T47D (cell line): ENCODE measurements around the gene MEGF9.

Experiments used
- DNase-seq, 2 experiments: peaks; one replicate each; pipeline versions ENCODE4 v3.0.0 to v3.0.0-alpha.2; 2011 to 2012; ENCODE audit warnings: low read depth in 1 of 2, low spot score in 1 of 2
- JUND ChIP-seq: IDR thresholded peaks from 2 replicates; pipeline ENCODE4 v1.6.1; 2012; ENCODE audit warnings: low read depth
- in situ Hi-C: cut with HindIII; loops from 2 replicates; pipeline ENCODE4 v1.10.0; 2016; ENCODE audit warnings: low sequenced_read_pairs, low pct_unique_long_range_greater_than_20kb

The MEGF9 gene

DNA sequence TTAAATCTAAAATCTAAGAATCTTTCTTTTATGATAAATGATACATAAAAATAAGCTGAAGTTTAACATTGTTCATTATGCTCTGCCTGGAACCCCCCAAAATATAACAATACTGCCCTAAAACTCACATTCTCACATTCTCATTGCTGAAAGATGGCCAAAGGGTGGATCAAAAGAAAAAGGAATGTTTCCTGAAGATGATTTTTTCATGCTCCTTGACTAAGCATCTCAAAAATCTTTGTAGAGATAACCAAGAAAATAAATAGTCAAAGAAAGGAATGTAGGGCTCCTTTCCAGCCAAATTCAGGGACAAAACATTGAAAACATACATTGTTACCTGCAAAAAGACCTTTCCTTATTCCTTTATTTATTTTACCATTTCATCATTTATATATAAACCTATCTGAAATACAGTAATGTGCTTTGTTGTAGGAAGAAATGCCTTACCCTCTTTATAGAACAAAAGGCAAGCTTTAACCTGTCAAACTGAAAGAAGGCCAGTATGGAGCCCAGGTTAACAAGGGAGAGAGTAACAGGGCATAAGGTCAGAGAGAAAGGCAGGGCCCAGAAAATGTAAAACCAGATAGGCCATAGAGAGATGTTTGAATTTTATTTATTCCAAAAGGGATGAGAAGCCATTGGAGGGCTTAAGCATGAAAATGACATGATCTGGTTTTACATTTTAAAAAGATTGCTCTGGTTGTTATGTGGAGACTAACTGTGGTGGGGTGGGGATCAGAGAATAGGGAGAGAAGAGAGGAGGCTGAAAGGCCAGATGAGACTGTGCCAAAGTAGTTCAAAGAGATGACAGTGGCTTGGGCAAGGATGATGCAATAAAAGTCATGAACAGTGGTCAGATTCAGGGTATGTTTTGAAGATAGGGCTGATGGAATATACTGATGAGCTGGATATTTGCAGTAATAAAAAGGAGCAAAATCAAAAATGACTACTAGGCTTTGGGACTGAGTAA, 97.0 kb downstream of the MEGF9 start:
- DNase-seq = no peak
- in situ Hi-C loops = no loop called here
- no peak for TF ChIP-seq JUND

DNA sequence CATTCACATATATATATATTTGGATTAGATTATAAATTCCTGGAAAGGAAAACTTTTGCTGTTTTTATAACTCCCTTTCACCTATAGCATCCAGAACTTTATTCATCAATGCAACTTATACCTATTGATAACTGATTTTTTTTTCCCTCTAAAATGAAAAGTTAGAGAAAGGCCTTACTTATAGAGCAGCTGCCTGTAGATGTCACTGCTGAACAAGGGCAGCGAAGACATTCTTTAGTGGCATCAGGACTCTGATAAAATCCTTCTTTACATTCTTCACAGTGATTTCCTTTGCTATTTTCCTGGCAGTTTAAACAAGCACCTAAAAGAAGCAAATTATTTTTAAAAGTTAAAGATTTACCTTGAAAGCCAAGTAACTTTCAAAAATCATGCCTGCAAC, 102.1 kb downstream of the MEGF9 start:
- peak in 1 of 2 experiments; percentile 59 for DNase-seq
- in situ Hi-C loops = no loop called here
- no peak for TF ChIP-seq JUND

DNA sequence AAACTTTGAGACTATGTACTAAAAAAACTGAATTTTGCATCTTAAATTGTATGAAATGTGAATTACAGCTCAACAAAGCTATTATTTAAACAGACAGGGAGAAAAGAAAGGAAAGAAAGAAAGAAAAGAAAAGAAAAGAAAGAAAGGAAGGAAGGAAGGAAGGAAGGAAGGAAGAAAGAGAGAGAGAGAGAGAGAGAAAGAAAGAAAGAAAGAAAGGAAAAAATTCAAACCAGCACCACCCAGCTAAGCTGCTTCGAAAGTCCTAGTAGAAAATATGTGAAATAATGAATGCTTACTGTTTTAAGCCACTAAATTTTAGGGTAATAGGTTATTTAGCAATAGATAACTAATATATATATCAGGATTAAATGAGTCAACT, 102.6 kb downstream of the MEGF9 start:
- no peak for TF ChIP-seq JUND
- DNase-seq = no peak
- in situ Hi-C loops = no loop called here

DNA sequence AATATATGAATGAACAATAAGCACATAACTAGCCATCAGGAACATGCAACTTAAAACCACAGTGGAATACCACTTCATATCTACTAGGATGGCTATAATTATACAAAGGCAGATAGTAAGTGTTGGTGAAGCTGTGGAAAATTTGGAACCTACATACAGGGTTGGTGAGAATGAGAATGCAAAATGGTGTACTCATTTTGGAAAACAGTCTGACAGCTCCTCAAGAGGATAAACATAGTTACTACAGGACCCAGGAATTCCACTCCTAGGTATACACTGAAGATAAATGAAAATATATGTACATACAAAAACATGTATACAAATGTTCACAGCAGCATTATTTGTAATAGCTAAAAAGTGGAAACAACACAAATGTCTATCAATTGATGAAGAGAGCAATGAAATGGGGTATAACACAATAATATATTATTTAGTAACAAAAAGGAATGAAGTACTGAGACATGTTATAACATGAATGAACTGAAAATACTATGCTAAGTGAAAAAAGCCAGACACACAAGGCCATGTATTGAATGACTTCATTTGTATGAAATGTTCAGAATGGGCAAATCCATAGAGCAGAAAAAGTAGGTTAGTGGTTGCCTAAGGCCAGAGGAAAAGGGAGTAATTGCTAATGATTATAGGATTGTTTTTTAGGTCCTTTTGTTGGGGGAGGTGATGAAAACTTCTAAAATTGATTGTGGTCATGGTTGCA, 103.1 kb downstream of the MEGF9 start:
- in situ Hi-C loops = no loop called here
- no peak for TF ChIP-seq JUND
- peak in 1 of 2 experiments; percentile 65 for DNase-seq

DNA sequence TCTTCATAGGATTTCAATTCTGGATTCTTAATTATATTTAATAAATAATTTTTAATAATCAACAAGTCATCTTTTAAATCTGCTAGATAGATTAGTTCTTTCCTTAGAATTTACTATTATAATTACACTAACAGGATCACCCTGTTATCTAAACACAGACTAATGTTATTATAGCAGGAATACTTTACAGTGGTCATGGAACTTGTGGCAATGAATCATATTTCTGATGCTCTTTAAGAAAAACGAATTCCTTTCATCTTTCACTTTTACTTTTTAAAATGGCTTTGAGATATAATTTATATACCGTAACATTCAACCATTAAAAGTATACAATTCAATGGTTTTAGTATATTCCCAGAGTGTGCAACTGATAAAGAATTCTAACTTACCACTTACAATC, 104.6 kb downstream of the MEGF9 start:
- in situ Hi-C loops = no loop called here
- no peak for DNase-seq
- TF ChIP-seq JUND = no peak

DNA sequence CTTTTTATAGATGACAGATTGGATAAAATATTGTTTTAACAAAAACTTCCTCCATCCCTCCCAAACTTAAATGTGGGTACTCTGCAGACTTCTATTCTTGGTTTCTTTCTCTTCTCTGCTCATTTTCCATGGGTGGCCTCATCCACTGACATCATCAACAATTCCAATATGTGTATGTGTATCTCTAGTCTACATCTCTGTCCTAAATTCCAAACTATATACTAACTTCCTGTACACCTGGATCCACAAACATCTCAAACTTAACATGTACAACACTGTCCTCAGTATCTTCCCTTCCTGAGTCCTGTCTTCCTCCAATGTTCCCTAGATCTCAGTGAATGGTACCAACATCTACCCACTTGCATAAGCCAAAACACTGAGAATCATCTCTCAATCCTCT, 105.8 kb downstream of the MEGF9 start:
- peak in 1 of 2 experiments; percentile 24 for DNase-seq
- in situ Hi-C loops = no loop called here
- no peak for TF ChIP-seq JUND

DNA sequence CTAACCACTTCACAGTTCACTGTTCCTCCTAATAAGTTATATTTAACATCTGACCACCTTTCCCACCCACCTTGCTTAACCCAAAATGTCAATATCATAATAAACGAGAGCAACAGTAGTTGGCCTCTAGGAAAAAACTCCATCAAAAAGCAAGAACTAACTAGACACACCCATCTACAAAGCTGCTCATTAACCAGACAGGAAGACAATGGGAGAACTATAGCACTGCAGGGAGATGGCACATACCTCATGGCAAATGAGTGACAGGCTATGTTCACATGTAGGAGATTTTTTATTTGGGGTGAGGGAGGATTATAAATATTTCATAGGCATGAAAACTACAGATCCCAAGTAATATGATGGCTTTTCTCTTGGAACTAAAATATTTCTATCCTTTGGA, 110.7 kb downstream of the MEGF9 start:
- no peak for TF ChIP-seq JUND
- no peak for DNase-seq
- in situ Hi-C loops = no loop called here

DNA sequence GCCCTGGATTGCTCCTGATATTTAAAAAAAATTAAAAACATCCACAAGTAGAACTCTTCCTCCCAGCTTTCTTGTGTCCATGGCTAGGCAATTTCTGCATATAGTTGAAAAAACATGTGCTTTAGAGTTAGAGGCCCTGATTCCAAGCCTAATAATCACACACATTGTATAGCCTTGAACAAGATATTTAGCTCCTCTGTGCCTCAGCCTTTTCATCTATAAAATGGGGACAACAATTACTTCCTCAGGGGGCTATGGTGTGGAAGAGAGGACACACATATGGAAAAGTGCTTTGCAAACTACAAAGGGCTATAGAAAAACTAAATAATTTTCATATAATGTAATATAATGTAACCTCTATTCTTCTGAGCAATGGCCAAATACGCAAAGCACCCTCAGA, 111.3 kb downstream of the MEGF9 start:
- in situ Hi-C loops = no loop called here
- no peak for DNase-seq
- TF ChIP-seq JUND = no peak

DNA sequence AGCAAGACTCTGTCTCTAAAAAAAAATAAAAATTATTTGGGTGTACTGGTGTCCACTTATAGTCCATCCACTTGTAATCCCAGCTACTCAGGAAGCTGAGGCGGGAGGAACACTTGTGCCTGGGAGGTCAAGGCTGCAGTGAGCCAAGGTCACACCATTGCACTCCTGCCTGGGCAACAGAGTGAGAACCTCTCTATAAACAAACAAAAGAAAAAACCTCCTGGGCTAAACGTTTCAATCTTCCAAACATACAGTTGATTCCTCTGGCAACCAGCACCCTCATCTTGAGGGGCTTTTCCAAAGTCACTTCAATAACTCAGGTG, 120.4 kb downstream of the MEGF9 start:
- TF ChIP-seq JUND = no peak
- in situ Hi-C loops = no loop called here
- DNase-seq = no peak

DNA sequence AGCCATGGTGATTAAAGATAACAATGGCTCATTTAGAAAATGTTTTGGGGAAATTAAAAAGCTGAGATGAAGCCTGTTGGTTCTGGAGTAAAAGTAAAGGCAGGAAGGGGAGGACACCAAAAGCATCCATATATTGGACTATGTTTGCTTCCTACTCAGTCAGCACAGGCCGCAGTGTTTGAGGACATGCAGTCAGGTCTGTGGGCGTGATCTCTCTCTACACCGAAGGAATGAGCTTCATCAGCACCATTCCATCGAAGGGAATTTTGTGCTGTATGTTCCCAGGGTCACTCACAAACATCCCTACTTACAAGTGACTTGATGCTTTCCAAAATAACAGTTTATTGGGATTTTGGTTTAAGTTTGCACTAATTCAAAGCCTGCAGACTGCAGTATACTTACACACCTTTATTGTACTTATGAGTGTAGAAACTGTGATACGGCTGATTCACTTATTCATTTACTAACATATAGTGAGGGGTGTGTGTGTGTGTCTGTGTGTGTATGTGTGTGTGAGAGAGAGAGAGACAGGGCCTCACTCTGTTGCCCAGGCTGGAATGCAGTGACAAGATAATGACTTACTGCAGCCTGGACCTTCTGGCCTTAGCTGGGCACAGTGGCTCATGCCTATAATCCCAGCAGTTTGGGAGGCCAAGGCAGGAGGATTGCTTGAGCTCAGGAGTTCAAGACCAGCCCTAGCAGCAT, 120.9 kb downstream of the MEGF9 start:
- TF ChIP-seq JUND = no peak
- DNase-seq = no peak
- in situ Hi-C loops = no loop called here

DNA sequence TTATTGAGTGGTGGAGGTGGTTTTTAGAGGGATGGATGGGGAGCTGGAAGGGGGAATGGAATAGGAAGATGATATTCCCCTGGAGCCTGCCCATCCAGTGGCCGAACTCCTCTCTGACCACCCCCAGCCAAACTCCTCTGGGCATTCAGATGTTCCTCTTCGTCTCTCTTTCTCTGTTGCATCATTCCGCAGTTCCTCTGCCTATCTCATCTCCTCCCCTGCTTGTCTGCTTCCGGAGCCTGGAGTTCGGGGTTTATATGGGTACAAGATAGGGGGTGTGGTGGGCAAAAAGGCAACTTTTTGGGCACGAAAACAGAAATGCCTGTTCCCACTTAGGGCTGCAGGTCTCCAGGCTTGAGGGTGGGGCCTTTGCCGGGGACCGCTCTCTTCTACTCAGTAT, 122.1 kb downstream of the MEGF9 start:
- in situ Hi-C loops = no loop called here
- TF ChIP-seq JUND = no peak
- DNase-seq = no peak

DNA sequence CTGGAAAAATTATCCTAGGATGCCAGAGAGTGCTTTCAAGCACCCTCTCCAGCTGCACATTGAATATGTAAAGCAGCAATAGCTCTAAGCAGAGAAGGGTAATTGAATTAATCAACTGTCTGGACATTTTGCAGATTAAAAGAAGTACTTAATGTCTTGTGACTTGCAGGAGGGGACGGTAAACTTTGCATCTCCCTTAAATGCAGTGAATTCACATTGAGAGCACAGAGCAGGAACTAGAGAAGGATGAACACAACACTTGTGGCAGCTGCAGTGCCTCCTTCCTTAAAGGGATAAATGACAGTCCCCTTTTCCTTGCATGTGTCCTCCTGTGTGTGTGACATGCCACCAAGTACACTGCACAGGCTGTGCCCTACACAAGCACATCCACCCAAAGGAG, 126.9 kb downstream of the MEGF9 start:
- in situ Hi-C loops = no loop called here
- TF ChIP-seq JUND = no peak
- no peak for DNase-seq

DNA sequence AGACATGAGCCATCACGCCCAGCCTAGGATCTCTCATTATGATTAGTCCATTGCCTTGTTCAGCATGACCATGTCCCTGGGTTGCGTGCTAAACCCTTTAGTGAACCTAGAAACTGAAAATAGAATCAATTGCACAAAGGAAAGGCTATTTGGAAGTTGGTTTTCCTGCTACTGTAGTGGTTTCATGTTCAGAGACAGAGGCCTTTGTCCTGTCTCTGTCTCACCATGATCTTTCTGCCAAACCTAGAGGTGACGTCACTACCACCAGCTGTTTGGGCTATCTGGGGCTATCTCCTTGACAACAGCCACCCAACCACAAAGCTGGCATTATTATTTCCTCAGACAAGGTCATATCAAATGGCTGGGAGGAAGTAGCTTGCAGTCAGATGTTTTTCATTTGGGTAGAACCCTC, 130.3 kb downstream of the MEGF9 start:
- in situ Hi-C loops = no loop called here
- no peak for DNase-seq
- TF ChIP-seq JUND = no peak
